Fibroblast of peridontal ligament (primary cell): ENCODE data around the gene ESF1.
A peak's percentile ranks its signal among the peaks of the same experiment; 100 is the strongest.
"Not testable (repeated sequence)": the region's sequence is repeated elsewhere in the genome, so short reads cannot be mapped to it uniquely, and the experiment has no call there.

ENCODE experiments used
- DNase-seq: peaks from one replicate; pipeline ENCODE4 v3.0.0-alpha.2; 2010; ENCODE audit errors: extremely low read depth

Gene ESF1

GRCh38 chr20:13788167-13788834 lies 3.6 kb upstream of the ESF1 start:
- peak; percentile 67 for DNase-seq

GRCh38 chr20:13786143-13786828 lies 1.6 kb upstream of the ESF1 start:
- DNase-seq: no peak

- no peak for DNase-seq
These were observed 337 bp downstream of the ESF1 start for GRCh38 chr20:13784271-13784892.

- no peak for DNase-seq
These were observed 1.2 kb downstream of the ESF1 start for GRCh38 chr20:13783528-13783927.

- no peak for DNase-seq
These were observed 5.9 kb downstream of the ESF1 start for GRCh38 chr20:13778827-13779226.

- peak; percentile 28 for DNase-seq
These were observed 7.5 kb downstream of the ESF1 start for GRCh38 chr20:13777171-13777601.

GRCh38 chr20:13775867-13776266 lies 8.9 kb downstream of the ESF1 start:
- DNase-seq: no peak

GRCh38 chr20:13772529-13772928 lies 12.2 kb downstream of the ESF1 start:
- DNase-seq: no peak

GRCh38 chr20:13771853-13772453 lies 12.8 kb downstream of the ESF1 start:
- peak; percentile 58 for DNase-seq

GRCh38 chr20:13770141-13770540 lies 14.6 kb downstream of the ESF1 start:
- no peak for DNase-seq

GRCh38 chr20:13765868-13766416 lies 18.8 kb downstream of the ESF1 start:
- no peak for DNase-seq

GRCh38 chr20:13765299-13765698 lies 19.4 kb downstream of the ESF1 start:
- no peak for DNase-seq

GRCh38 chr20:13760451-13760946 lies 24.2 kb downstream of the ESF1 start:
- not testable (repeated sequence) for DNase-seq

- DNase-seq: no peak
These were observed 25.8 kb downstream of the ESF1 start for GRCh38 chr20:13758884-13759283.

- DNase-seq: no peak
These were observed 28.2 kb downstream of the ESF1 start for GRCh38 chr20:13756551-13756950.

GRCh38 chr20:13755809-13756208 lies 28.9 kb downstream of the ESF1 start:
- peak; percentile 23 for DNase-seq

- DNase-seq: no peak
These were observed 31.2 kb downstream of the ESF1 start for GRCh38 chr20:13753436-13754036.

- no peak for DNase-seq
These were observed 34.9 kb downstream of the ESF1 start for GRCh38 chr20:13749811-13750210.

- no peak for DNase-seq
These were observed 38.9 kb downstream of the ESF1 start for GRCh38 chr20:13745784-13746183.

GRCh38 chr20:13744352-13744751 lies 40.4 kb downstream of the ESF1 start:
- DNase-seq: no peak

GRCh38 chr20:13741879-13742278 lies 42.8 kb downstream of the ESF1 start:
- no peak for DNase-seq
